ENCODE measurements around the gene PCDH19.

Gene PCDH19

DNA sequence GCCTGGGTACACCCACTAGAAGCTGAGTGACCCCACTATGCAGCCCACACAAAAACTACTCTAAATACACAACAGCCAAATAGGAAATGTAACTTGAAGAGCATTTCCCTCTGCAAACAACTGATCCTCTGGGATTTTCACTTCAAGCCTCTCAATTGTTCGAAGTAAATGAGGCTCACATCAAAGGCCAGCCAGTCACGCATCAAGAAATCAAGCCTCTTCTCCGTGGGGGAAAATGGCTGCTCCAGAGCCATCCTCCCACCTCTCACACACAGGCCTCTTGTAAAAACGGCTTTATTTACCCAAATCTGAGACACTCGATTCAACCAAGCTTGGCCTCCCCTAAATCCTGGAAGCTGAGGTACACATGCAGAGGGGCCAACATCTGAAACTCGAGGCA lies 14.3 kb downstream of the PCDH19 start:
- no peak overlapping the region for H3K4me3 ChIP-seq (replicated peaks; ENCODE audit: low read depth, low read length)
- DNase-seq (ENCODE audit: low read depth), result no peak
- TF ChIP-seq, protein P1, sequence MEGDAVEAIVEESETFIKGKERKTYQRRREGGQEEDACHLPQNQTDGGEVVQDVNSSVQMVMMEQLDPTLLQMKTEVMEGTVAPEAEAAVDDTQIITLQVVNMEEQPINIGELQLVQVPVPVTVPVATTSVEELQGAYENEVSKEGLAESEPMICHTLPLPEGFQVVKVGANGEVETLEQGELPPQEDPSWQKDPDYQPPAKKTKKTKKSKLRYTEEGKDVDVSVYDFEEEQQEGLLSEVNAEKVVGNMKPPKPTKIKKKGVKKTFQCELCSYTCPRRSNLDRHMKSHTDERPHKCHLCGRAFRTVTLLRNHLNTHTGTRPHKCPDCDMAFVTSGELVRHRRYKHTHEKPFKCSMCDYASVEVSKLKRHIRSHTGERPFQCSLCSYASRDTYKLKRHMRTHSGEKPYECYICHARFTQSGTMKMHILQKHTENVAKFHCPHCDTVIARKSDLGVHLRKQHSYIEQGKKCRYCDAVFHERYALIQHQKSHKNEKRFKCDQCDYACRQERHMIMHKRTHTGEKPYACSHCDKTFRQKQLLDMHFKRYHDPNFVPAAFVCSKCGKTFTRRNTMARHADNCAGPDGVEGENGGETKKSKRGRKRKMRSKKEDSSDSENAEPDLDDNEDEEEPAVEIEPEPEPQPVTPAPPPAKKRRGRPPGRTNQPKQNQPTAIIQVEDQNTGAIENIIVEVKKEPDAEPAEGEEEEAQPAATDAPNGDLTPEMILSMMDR (IDR thresholded peaks at IDR 0.05; ENCODE audit: low read length, missing control alignments), result no peak

DNA sequence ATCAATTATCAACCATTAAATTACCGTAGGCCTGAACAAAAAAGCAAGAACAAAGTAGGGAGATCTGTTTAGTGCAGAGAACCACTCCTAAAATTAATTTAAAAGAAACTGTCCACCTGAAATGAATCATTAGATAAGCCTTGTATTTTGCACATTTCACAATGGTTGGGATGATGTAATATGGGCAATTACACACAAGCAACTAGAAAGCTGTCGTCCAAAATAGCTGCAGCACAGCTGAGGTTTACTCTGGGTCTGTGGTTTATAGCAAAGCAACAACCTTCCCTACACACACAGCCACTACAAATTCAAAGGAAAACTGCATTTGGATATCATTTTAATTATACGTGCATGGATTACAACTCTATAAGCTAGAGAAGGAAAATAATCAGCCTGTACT lies 28.5 kb downstream of the PCDH19 start:
- H3K4me3 ChIP-seq (replicated peaks; ENCODE audit: low read depth, low read length), result no peak overlapping the region
- DNase-seq (ENCODE audit: low read depth), result peak; percentile 10
- TF ChIP-seq, protein P1 (IDR thresholded peaks at IDR 0.05; ENCODE audit: low read length, missing control alignments), result no peak

DNA sequence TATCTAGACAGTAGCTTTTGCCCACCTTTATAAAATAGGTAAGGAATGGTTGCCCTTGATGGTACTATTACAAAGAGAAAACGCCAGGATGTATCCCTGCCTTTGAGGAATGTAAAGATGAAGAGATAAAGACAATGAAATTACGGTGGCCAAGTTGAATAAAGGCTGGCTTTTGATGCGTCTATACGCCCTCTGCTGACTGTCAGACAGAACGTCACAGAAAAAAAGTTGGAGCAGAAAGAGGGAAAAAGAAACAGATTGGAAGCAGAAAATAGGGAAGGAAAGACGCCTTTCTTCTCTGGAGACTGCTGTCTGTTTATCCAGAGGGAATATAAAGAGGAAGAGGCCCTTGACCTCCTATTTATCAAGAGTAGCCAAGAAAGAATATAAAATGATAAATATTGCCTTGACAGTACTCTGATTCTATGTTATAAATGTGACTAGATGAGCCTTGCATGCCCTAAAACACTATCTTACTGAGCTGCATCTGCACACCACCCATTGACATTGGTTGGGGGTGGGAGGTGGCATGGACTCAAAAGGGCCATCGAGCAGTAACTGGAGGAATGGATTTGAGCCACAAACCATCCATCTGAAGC lies 30.6 kb downstream of the PCDH19 start:
- TF ChIP-seq, protein P1 (IDR thresholded peaks at IDR 0.05; ENCODE audit: low read length, missing control alignments), result peak; percentile 48
- H3K4me3 ChIP-seq (replicated peaks; ENCODE audit: low read depth, low read length), result no peak overlapping the region
- peak; percentile 21 for DNase-seq (ENCODE audit: low read depth)

DNA sequence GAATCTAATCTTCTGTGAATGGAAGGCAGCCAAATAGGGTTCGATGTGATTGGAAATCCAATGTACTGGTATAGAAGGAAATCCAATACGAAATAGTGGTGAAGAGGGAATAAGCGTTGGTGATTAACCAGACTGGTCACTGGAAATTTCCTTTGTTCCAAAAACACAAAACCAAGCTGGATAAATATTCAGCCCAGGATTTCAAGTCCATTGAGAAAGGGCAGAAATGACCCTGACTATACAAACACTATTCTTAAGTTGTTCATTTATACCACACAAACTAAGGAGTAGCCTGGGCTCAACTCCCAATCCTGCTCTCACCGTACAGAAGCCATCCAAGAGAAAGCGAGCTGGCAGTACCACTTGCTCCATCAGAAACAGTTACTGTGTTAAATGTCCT lies 32.2 kb downstream of the PCDH19 start:
- no peak overlapping the region for H3K4me3 ChIP-seq (replicated peaks; ENCODE audit: low read depth, low read length)
- TF ChIP-seq, protein P1 (IDR thresholded peaks at IDR 0.05; ENCODE audit: low read length, missing control alignments), result no peak
- DNase-seq (ENCODE audit: low read depth), result no peak

DNA sequence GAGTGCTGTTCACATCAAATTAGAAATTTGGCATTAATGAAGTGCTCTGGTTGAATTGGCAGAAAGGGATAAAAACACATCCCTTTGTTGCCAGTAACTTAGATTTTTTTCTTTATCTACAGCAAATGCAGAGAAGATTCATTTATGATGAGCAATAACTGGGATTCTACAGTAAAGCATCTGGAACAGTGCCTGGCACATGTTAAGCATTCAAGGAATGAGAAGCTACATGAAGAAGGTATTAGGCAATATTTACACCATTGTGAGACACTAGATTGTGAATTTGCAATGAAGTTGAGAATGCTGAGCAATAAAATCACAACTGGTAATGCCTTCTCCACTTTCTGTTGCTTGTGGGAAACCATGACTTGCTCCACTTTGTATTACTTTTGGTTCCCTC lies 33.5 kb downstream of the PCDH19 start:
- TF ChIP-seq, protein P1 (IDR thresholded peaks at IDR 0.05; ENCODE audit: low read length, missing control alignments), result no peak
- peak; percentile 4 for DNase-seq (ENCODE audit: low read depth)
- no peak overlapping the region for H3K4me3 ChIP-seq (replicated peaks; ENCODE audit: low read depth, low read length)

DNA sequence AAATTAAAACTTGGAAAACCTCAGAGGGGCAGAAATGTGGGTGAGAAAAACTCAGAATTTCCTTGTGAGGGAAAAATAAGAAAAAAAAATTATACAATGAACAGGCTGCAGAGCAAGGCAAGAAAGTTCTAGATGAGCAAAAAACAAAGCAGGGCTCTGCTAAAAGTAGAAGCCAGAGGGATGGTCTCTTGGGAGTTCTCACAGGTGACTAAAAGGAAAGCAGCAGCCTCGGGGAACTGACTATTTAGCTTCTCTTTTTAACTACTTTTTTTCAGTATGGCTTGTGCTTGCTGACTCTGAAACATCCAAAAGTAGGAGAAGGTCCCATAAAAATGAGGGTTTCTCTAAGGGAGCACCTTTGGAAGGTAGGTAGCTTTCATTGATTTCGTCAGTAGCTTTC lies 36.4 kb downstream of the PCDH19 start:
- TF ChIP-seq, protein P1 (IDR thresholded peaks at IDR 0.05; ENCODE audit: low read length, missing control alignments), result no peak

DNA sequence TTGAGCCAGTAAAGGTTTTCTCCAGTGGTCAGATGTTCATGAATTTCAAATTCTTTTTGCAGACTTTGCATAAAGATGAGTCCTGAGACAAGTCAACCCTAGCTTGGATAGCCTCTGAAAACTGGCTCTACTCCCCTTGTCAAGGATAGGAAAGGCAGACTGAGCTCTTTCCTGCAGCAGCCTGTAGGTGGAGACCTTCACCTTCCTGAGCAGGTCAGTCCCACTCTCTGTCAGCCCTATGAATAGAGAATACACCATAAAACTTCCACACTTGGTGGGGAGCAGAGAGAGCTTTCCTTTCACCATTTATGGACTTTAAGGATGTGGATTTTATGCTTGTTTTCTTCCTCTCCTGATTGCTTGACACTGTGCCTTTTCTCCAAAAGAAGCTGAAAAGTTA lies 41.9 kb downstream of the PCDH19 start:
- H3K4me3 ChIP-seq (replicated peaks; ENCODE audit: low read depth, low read length), result no peak overlapping the region
- DNase-seq (ENCODE audit: low read depth), result peak; percentile 18
- TF ChIP-seq, protein P1 (IDR thresholded peaks at IDR 0.05; ENCODE audit: low read length, missing control alignments), result peak; percentile 37

More for the DNA sequence above, 36.4 kb downstream of the PCDH19 start:
- H3K4me3 ChIP-seq (replicated peaks; ENCODE audit: low read depth, low read length), result no peak overlapping the region
- no peak for DNase-seq (ENCODE audit: low read depth)
